Muscle layer of colon (tissue), 2 donors: ENCODE measurements around the gene MEFV.
"Not testable (repeated sequence)": the region's sequence is repeated elsewhere in the genome, so short reads cannot be mapped to it uniquely, and the experiment has no call there.

Experiments used
- H3K27ac ChIP-seq: one replicate; pipeline ENCODE4 v1.7.0; 2013; ENCODE audit warnings: low read depth, mild to moderate bottlenecking, low read length, moderate library complexity
- H3K27me3 ChIP-seq, 2 donors: one replicate each; pipeline ENCODE4 v1.7.0; 2013; ENCODE audit warnings: low read length in 2 of 2, mild to moderate bottlenecking in 2 of 2; ENCODE audit not compliant: insufficient read depth in 2 of 2, control insufficient read depth in 1 of 2
- H3K36me3 ChIP-seq: one replicate; pipeline ENCODE4 v1.7.0; 2013; ENCODE audit warnings: mild to moderate bottlenecking, low read length; ENCODE audit not compliant: insufficient read depth
- H3K4me1 ChIP-seq: one replicate; pipeline ENCODE4 v1.7.0; 2013; ENCODE audit warnings: mild to moderate bottlenecking, low read length; ENCODE audit not compliant: insufficient read depth
- H3K4me3 ChIP-seq, 2 donors: one replicate each; pipeline ENCODE4 v1.7.0; 2013; ENCODE audit warnings: low read length in 2 of 2, low read depth in 1 of 2, mild to moderate bottlenecking in 1 of 2, moderate library complexity in 1 of 2
- H3K9ac ChIP-seq: one replicate; pipeline ENCODE4 v1.7.0; 2013; ENCODE audit warnings: low read length
- H3K9me3 ChIP-seq: one replicate; pipeline ENCODE4 v1.7.0; 2013; ENCODE audit warnings: mild to moderate bottlenecking, low read length
- donor health status: abdominal sarcoma.
- donor health status: Adenocarcinoma of cecum.

Gene MEFV

DNA sequence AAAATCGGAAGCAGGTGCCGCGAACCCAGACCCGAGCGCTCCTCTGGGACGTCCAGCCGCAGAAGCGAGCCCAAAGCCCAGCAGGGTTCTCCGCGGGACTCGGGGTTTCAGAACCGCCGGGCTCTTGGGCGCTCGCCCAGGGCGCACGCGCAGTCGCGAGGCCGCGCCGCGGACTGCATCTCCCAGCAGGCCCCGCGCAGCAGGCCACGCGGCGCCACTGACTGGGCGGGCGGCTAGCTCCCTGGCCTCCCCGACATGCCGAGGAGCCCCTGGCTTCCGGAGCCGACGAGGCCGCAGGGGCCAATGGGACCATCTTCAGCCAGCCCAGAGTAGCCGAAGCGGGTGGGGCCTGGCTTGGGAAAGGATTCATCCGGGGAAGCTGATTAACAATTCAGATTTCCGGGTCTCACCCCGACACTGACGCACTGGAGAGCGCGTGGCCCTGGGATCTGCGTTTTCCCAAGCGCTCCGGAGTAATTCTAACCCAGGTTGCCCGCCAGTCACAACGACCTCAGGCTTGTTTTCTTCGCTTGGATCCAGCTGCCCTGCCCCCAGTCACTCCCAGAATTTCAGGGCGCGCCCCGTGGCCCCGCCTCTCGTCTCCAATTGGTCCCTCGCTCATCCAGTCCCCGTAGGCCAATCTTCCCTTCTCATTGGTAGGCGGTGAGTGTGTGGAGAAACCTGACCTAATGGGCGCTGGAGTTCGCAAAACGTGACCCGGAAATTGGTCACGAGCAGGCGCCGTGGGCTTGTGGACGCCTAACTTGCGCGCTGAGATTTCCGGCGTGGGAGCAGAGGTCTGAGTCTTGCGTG is 26.5 kb upstream of the MEFV start, which contains the start of gene ZNF263:
TSS of gene ZNF263 (plus strand) at position 762 of the 813 bp plus-strand sequence. CDS start 328 bp downstream, outside the sequence.
- peak within 1 kb of the TSS; percentile 85 for H3K9ac ChIP-seq
- peaks cover 5% of the 10 kb centered on the region for H3K9me3 ChIP-seq
- H3K36me3 ChIP-seq, result peaks cover 31% of the 10 kb centered on the region
- H3K27me3 ChIP-seq, result no peaks in the 10 kb centered on the region
- peak within 1 kb of the TSS; percentile 87 for H3K27ac ChIP-seq
- peak within 1 kb of the TSS; percentile 84 to 93 for H3K4me3 ChIP-seq
- peaks cover 28% of the 10 kb centered on the region for H3K4me1 ChIP-seq

GRCh38 chr16:3282103-3282729 is 25.8 kb upstream of the MEFV start:
- H3K9ac ChIP-seq, result peak overlapping the region; percentile 85
- H3K27ac ChIP-seq, result peak overlapping the region; percentile 87
- peaks cover 24% of the 10 kb centered on the region for H3K36me3 ChIP-seq
- peak overlapping the region; percentile 73 to 93 for H3K4me3 ChIP-seq
- no peaks in the 10 kb centered on the region for H3K27me3 ChIP-seq
- H3K4me1 ChIP-seq, result peaks cover 28% of the 10 kb centered on the region
- no peaks in the 10 kb centered on the region for H3K9me3 ChIP-seq

GRCh38 chr16:3281222-3281820 is 24.9 kb upstream of the MEFV start:
- Histone ChIP-seq H3K36me3 (peaks cover 17% of the 10 kb centered on the region), H3K4me3 (no peak overlapping the region), H3K9ac (no peak overlapping the region), H3K9me3 (no peaks in the 10 kb centered on the region), H3K27me3 (no peaks in the 10 kb centered on the region), H3K27ac (no peak overlapping the region), H3K4me1 (peaks cover 28% of the 10 kb centered on the region)

DNA sequence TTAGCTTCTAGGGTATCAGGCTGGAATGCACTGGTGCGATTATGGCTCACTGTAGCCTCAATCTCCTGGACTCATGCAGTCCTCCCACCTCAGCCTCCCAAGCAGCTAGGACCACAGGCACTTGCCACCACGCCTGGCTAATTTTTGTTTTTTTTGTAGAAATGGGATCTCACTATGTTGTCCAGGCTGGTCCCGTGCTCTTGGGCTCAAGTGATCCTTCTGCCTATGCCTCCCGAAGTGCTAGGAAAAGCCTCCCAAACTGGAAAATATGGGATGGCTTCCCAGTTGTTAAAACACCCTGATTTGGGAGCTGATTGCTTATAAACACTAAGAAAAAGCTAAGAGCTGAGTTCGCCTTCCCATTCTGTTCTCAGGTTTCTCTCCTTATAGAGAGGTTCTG is 20.2 kb upstream of the MEFV start:
- H3K4me3 ChIP-seq, result no peak overlapping the region
- no peaks in the 10 kb centered on the region for H3K36me3 ChIP-seq
- no peak overlapping the region for H3K27ac ChIP-seq
- H3K9me3 ChIP-seq, result no peaks in the 10 kb centered on the region
- no peaks in the 10 kb centered on the region for H3K27me3 ChIP-seq
- H3K9ac ChIP-seq, result no peak overlapping the region
- peaks cover 3% of the 10 kb centered on the region for H3K4me1 ChIP-seq

- Histone ChIP-seq H3K27me3 (no peaks in the 10 kb centered on the region), H3K4me1 (no peaks in the 10 kb centered on the region), H3K4me3 (no peak overlapping the region), H3K27ac (no peak overlapping the region), H3K36me3 (no peaks in the 10 kb centered on the region), H3K9me3 (no peaks in the 10 kb centered on the region), H3K9ac (no peak overlapping the region)
Observed at GRCh38 chr16:3274947-3275346, 18.5 kb upstream of the MEFV start.

- Histone ChIP-seq H3K36me3 (no peaks in the 10 kb centered on the region), H3K9me3 (no peaks in the 10 kb centered on the region), H3K9ac (no peak overlapping the region), H3K4me1 (no peaks in the 10 kb centered on the region), H3K4me3 (no peak overlapping the region), H3K27ac (no peak overlapping the region), H3K27me3 (no peaks in the 10 kb centered on the region)
Observed at GRCh38 chr16:3274490-3274889, 18.1 kb upstream of the MEFV start.

DNA sequence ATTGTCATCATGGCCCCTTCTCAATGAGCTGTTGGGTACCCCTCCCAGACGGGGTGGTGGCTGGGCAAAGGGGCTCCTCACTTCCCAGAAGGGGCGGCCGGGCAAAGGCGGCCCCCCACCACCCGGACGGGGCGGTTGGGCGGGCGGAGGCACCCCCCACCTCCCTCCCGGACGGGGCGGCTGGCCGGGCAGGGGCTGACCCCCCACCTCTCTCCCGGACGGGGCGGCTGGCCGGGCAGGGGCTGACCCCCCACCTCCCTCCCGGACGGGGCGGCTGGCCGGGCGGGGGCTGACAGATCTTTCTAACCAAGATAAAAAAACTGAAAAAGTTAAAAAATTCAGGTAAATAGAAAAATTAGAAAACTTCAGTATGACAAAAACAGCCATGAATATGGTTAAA is 14.8 kb upstream of the MEFV start:
- H3K36me3 ChIP-seq, H3K4me3 ChIP-seq, H3K4me1 ChIP-seq, H3K27ac ChIP-seq, H3K27me3 ChIP-seq, H3K9ac ChIP-seq, H3K9me3 ChIP-seq: not testable (repeated sequence)

DNA sequence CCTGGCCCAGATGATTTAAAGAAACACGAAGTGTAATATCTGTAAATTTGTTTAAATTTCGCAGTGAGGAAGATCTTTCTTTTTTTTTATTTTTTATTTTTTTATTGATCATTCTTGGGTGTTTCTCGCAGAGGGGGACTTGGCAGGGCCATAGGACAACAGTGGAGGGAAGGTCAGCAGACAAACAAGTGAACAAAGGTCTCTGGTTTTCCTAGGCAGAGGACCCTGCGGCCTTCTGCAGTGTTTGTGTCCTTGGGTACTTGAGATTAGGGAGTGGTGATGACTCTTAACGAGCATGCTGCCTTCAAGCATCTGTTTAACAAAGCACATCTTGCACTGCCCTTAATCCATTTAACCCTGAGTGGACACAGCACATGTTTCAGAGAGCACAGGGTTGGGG is 14.3 kb upstream of the MEFV start:
- not testable (repeated sequence) for H3K9ac ChIP-seq, H3K4me1 ChIP-seq, H3K27ac ChIP-seq, H3K36me3 ChIP-seq, H3K9me3 ChIP-seq, H3K4me3 ChIP-seq, H3K27me3 ChIP-seq

- peaks cover 13% of the 10 kb centered on the region for H3K4me1 ChIP-seq
- H3K36me3 ChIP-seq, result no peaks in the 10 kb centered on the region
- no peaks in the 10 kb centered on the region for H3K27me3 ChIP-seq
- no peak overlapping the region for H3K27ac ChIP-seq
- no peak overlapping the region for H3K9ac ChIP-seq
- no peak overlapping the region for H3K4me3 ChIP-seq
- no peaks in the 10 kb centered on the region for H3K9me3 ChIP-seq
Observed at GRCh38 chr16:3268294-3268693, 11.9 kb upstream of the MEFV start.

DNA sequence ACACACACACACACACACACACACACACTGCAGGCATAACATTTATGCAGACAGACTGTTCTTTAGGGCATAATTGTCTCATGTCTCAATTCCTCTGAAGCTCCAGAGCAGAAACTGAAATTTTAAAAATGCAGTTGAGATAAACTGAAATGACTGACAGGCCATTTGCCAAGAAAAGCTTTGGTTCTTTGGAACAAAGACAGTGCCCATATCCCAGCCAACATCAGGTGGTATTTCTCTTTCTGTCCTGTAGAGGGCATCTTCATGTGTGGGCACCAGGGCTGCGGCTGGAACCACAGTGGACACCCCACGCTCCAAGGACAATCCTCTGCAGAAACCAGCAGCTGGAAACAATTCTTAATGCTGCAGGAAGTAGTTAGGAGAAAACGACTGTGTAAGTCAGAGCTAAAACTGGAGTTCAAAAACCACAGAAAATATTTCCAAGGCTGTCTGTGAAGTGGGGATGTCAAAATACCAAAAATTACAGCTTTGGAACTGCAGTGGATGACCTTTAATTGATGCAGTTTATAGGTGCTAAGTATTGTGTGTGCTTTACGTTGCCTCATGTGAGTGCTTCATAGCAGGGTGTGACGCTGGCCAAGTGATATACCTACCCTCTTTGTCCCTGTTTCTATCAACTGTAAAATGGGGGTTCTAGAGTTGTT is 10.6 kb upstream of the MEFV start:
- H3K4me1 ChIP-seq, result peaks cover 13% of the 10 kb centered on the region
- no peaks in the 10 kb centered on the region for H3K27me3 ChIP-seq
- no peak overlapping the region for H3K27ac ChIP-seq
- H3K9ac ChIP-seq, result no peak overlapping the region
- no peak overlapping the region for H3K4me3 ChIP-seq
- no peaks in the 10 kb centered on the region for H3K36me3 ChIP-seq
- H3K9me3 ChIP-seq, result no peaks in the 10 kb centered on the region
